Measurements from ENCODE around the gene DNMT1.

Gene DNMT1

DNA sequence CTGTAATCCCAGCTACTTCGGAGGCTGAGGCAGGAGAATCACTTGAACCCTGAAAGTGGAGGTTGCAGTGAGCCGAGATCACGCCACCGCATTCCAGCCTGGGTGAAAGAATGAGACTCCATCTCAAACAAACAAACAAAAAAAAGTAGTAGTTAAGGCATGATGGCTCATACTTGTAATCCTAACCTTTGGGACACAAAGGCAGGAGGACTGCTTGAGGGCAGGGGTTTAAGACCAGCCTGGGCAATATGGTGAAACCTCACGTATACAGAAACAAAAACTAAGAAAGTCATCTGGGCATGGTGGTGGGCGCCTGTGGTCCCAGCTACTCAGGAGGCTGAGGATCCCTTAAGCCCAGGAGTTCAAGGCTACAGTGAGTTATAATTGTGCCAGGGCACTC lies 1.8 kb downstream of the DNMT1 start:
- no CpG with 5 or more reads among the region's 6 CpGs for WGBS, 2 donors (ENCODE audit: extremely low coverage in 2 of 2, insufficient read length in 2 of 2, insufficient replicate concordance in 1 of 2)
- H2BK12ac ChIP-seq (ENCODE audit: low read length), result no peak overlapping the region
- H3K27ac ChIP-seq (replicated peaks; ENCODE audit: low read length), result no peak overlapping the region
- H2BK120ac ChIP-seq (ENCODE audit: low read depth, low read length), result no peak overlapping the region
- no peak overlapping the region for H3K18ac ChIP-seq (ENCODE audit: low read length)
- H3K79me1 ChIP-seq (ENCODE audit: low read depth, low read length), result peaks cover 2% of the 10 kb centered on the region
- H3K9ac ChIP-seq (ENCODE audit: low read depth, low read length, poor library complexity), result no peak overlapping the region
- H3K36me3 ChIP-seq (replicated peaks in 1 of 2; ENCODE audit: control insufficient read depth in 2 of 2, insufficient read depth in 2 of 2, low read length in 2 of 2), result peaks cover 6 to 45% of the 10 kb centered on the region in 2 donors
- no peak overlapping the region for H3K14ac ChIP-seq (ENCODE audit: low read length)
- H3K4me3 ChIP-seq (ENCODE audit: low read length in 2 of 2), result peak overlapping the region in 1 of 2 donors; percentile 85
- H2BK15ac ChIP-seq (ENCODE audit: low read length), result no peak overlapping the region
- no peak overlapping the region for H4K91ac ChIP-seq (ENCODE audit: low read depth, low read length, poor library complexity)
- H2AFZ ChIP-seq (ENCODE audit: low read length), result no peak overlapping the region
- no peak overlapping the region for H4K8ac ChIP-seq (ENCODE audit: low read depth, low read length)
- no peak overlapping the region for H3K23ac ChIP-seq (ENCODE audit: low read depth, low read length, poor library complexity)
- H3K4me2 ChIP-seq (ENCODE audit: insufficient read depth, low read length, poor library complexity, severe bottlenecking), result no peak overlapping the region
- peaks cover 2 to 7% of the 10 kb centered on the region in 2 donors for H3K4me1 ChIP-seq (ENCODE audit: control insufficient read depth in 2 of 2, insufficient read depth in 1 of 2, low read depth in 1 of 2, low read length in 2 of 2)
- no peak overlapping the region for H2BK5ac ChIP-seq (ENCODE audit: low read length)
- no peak overlapping the region for H3K4ac ChIP-seq (ENCODE audit: low read length)
- no peaks in the 10 kb centered on the region for H3K9me3 ChIP-seq (replicated peaks in 1 of 2; ENCODE audit: control insufficient read depth in 2 of 2, insufficient read depth in 1 of 2, low read depth in 1 of 2, low read length in 2 of 2)
- DNase-seq (ENCODE audit: low spot score), result no peak
- H2AK5ac ChIP-seq (ENCODE audit: low read depth, low read length), result no peak overlapping the region
- no peaks in the 10 kb centered on the region for H3K27me3 ChIP-seq (ENCODE audit: control insufficient read depth in 3 of 3, insufficient read depth in 3 of 3, low read depth in 1 of 3, low read length in 3 of 3)

DNA sequence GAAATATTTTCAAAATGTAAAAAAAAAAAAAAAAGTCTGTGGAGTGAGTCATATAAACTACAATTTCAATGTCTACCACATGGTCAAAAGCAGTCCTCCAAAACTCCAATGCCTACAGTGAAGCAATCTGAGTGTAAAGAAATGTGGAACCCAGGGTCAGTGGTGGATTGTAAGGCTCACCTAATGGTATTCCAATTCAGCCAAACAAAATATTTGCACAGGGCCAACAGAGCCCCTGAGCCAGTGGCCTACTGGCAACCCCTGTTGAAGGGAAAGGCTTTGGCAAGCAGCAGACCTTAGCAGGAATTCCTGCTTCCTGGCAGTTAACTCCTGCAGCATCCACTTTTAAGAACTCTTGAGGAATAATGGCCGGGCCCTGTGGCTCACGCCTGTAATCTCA lies 3.4 kb downstream of the DNMT1 start:
- no peak overlapping the region for H3K4me2 ChIP-seq (ENCODE audit: insufficient read depth, low read length, poor library complexity, severe bottlenecking)
- H2BK5ac ChIP-seq (ENCODE audit: low read length), result no peak overlapping the region
- peaks cover 4% of the 10 kb centered on the region for H3K79me1 ChIP-seq (ENCODE audit: low read depth, low read length)
- no CpG with 5 or more reads among the region's 2 CpGs for WGBS, 2 donors (ENCODE audit: extremely low coverage in 2 of 2, insufficient read length in 2 of 2, insufficient replicate concordance in 1 of 2)
- H2AFZ ChIP-seq (ENCODE audit: low read length), result no peak overlapping the region
- no peak overlapping the region for H2BK15ac ChIP-seq (ENCODE audit: low read length)
- no peaks in the 10 kb centered on the region for H3K9me3 ChIP-seq (replicated peaks in 1 of 2; ENCODE audit: control insufficient read depth in 2 of 2, insufficient read depth in 1 of 2, low read depth in 1 of 2, low read length in 2 of 2)
- no peak overlapping the region for H2BK12ac ChIP-seq (ENCODE audit: low read length)
- H2AK5ac ChIP-seq (ENCODE audit: low read depth, low read length), result no peak overlapping the region
- no peak overlapping the region for H4K91ac ChIP-seq (ENCODE audit: low read depth, low read length, poor library complexity)
- no peak overlapping the region for H3K18ac ChIP-seq (ENCODE audit: low read length)
- H3K4ac ChIP-seq (ENCODE audit: low read length), result no peak overlapping the region
- H3K4me1 ChIP-seq (ENCODE audit: control insufficient read depth in 2 of 2, insufficient read depth in 1 of 2, low read depth in 1 of 2, low read length in 2 of 2), result peaks cover 2 to 7% of the 10 kb centered on the region in 2 donors
- no peak overlapping the region for H3K4me3 ChIP-seq (ENCODE audit: low read length in 2 of 2)
- peaks cover 10 to 61% of the 10 kb centered on the region in 2 donors for H3K36me3 ChIP-seq (replicated peaks in 1 of 2; ENCODE audit: control insufficient read depth in 2 of 2, insufficient read depth in 2 of 2, low read length in 2 of 2)
- H3K27me3 ChIP-seq (ENCODE audit: control insufficient read depth in 3 of 3, insufficient read depth in 3 of 3, low read depth in 1 of 3, low read length in 3 of 3), result no peaks in the 10 kb centered on the region
- H3K9ac ChIP-seq (ENCODE audit: low read depth, low read length, poor library complexity), result no peak overlapping the region
- no peak for DNase-seq (ENCODE audit: low spot score)
- H3K27ac ChIP-seq (replicated peaks; ENCODE audit: low read length), result no peak overlapping the region
- no peak overlapping the region for H2BK120ac ChIP-seq (ENCODE audit: low read depth, low read length)
- no peak overlapping the region for H4K8ac ChIP-seq (ENCODE audit: low read depth, low read length)
- H3K23ac ChIP-seq (ENCODE audit: low read depth, low read length, poor library complexity), result no peak overlapping the region
- no peak overlapping the region for H3K14ac ChIP-seq (ENCODE audit: low read length)

DNA sequence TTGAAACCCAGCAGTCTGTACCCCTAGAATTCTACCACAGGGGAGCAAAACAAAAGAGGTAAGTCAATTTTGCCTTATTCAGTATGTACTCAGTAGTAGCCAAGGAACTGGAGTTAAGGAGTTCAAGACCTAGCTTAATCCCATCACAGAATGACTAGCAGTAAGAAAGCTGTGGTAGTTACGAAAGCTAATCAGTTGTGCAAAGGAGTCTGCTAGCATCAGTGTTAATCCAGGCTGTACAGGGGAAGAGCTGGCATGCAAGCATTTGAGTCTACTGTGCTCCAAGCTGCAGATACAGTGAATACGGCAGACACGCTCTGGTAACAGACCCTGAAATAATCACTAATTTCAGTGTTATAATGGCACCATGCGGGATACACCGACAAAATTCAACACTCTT lies 4.7 kb downstream of the DNMT1 start:
- no peak overlapping the region for H2AFZ ChIP-seq (ENCODE audit: low read length)
- no peak overlapping the region for H2BK15ac ChIP-seq (ENCODE audit: low read length)
- peaks cover 16 to 72% of the 10 kb centered on the region in 2 donors for H3K36me3 ChIP-seq (replicated peaks in 1 of 2; ENCODE audit: control insufficient read depth in 2 of 2, insufficient read depth in 2 of 2, low read length in 2 of 2)
- H3K4me3 ChIP-seq (ENCODE audit: low read length in 2 of 2), result no peak overlapping the region
- no peak for DNase-seq (ENCODE audit: low spot score)
- H3K27ac ChIP-seq (replicated peaks; ENCODE audit: low read length), result no peak overlapping the region
- no peak overlapping the region for H3K18ac ChIP-seq (ENCODE audit: low read length)
- H3K27me3 ChIP-seq (ENCODE audit: control insufficient read depth in 3 of 3, insufficient read depth in 3 of 3, low read depth in 1 of 3, low read length in 3 of 3), result no peaks in the 10 kb centered on the region
- H2BK120ac ChIP-seq (ENCODE audit: low read depth, low read length), result no peak overlapping the region
- no peak overlapping the region for H3K23ac ChIP-seq (ENCODE audit: low read depth, low read length, poor library complexity)
- H4K8ac ChIP-seq (ENCODE audit: low read depth, low read length), result no peak overlapping the region
- H3K4me1 ChIP-seq (ENCODE audit: control insufficient read depth in 2 of 2, insufficient read depth in 1 of 2, low read depth in 1 of 2, low read length in 2 of 2), result peaks cover 2 to 7% of the 10 kb centered on the region in 2 donors
- no peak overlapping the region for H3K4me2 ChIP-seq (ENCODE audit: insufficient read depth, low read length, poor library complexity, severe bottlenecking)
- H2BK5ac ChIP-seq (ENCODE audit: low read length), result no peak overlapping the region
- H2AK5ac ChIP-seq (ENCODE audit: low read depth, low read length), result no peak overlapping the region
- no peaks in the 10 kb centered on the region for H3K9me3 ChIP-seq (replicated peaks in 1 of 2; ENCODE audit: control insufficient read depth in 2 of 2, insufficient read depth in 1 of 2, low read depth in 1 of 2, low read length in 2 of 2)
- no peak overlapping the region for H3K4ac ChIP-seq (ENCODE audit: low read length)
- WGBS, 2 donors (ENCODE audit: extremely low coverage in 2 of 2, insufficient read length in 2 of 2, insufficient replicate concordance in 1 of 2), result no CpG with 5 or more reads among the region's 5 CpGs
- H3K9ac ChIP-seq (ENCODE audit: low read depth, low read length, poor library complexity), result no peak overlapping the region
- H3K14ac ChIP-seq (ENCODE audit: low read length), result no peak overlapping the region
- no peak overlapping the region for H2BK12ac ChIP-seq (ENCODE audit: low read length)
- peaks cover 4% of the 10 kb centered on the region for H3K79me1 ChIP-seq (ENCODE audit: low read depth, low read length)
- H4K91ac ChIP-seq (ENCODE audit: low read depth, low read length, poor library complexity), result no peak overlapping the region

DNA sequence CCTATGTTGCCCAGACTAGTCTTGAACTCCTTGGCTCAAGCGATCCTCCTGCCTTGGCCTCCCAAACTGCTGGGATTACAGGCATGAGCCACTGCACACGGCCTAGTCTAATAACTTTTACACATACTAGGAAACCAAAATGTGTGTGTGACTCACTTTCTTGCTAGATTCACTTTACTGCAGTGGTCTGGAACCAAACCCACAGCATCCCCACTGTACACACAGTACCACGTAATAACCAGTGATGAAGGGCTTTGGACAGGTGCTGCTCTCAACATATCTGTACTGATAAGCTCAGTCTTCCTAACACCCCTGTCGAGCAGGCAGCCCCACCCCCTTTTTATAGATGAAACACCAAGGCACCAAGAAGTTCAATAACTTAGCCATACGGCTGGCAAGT lies 5.1 kb downstream of the DNMT1 start:
- Histone ChIP-seq H2BK15ac (ENCODE audit: low read length) (no peak overlapping the region), H2BK12ac (ENCODE audit: low read length) (no peak overlapping the region), H3K36me3 (replicated peaks in 1 of 2; ENCODE audit: control insufficient read depth in 2 of 2, insufficient read depth in 2 of 2, low read length in 2 of 2) (peaks cover 19 to 76% of the 10 kb centered on the region in 2 donors), H3K79me1 (ENCODE audit: low read depth, low read length) (peaks cover 8% of the 10 kb centered on the region), H2BK5ac (ENCODE audit: low read length) (no peak overlapping the region), H3K27me3 (ENCODE audit: control insufficient read depth in 3 of 3, insufficient read depth in 3 of 3, low read depth in 1 of 3, low read length in 3 of 3) (no peaks in the 10 kb centered on the region), H3K4me3 (ENCODE audit: low read length in 2 of 2) (no peak overlapping the region), H4K8ac (ENCODE audit: low read depth, low read length) (no peak overlapping the region), H3K14ac (ENCODE audit: low read length) (no peak overlapping the region), H2BK120ac (ENCODE audit: low read depth, low read length) (no peak overlapping the region), H4K91ac (ENCODE audit: low read depth, low read length, poor library complexity) (no peak overlapping the region), H3K9ac (ENCODE audit: low read depth, low read length, poor library complexity) (no peak overlapping the region), H3K23ac (ENCODE audit: low read depth, low read length, poor library complexity) (no peak overlapping the region), H3K27ac (replicated peaks; ENCODE audit: low read length) (no peak overlapping the region), H3K4me1 (ENCODE audit: control insufficient read depth in 2 of 2, insufficient read depth in 1 of 2, low read depth in 1 of 2, low read length in 2 of 2) (peaks cover 2 to 7% of the 10 kb centered on the region in 2 donors), H3K18ac (ENCODE audit: low read length) (no peak overlapping the region), H3K4me2 (ENCODE audit: insufficient read depth, low read length, poor library complexity, severe bottlenecking) (no peak overlapping the region), H2AFZ (ENCODE audit: low read length) (no peak overlapping the region), H3K9me3 (replicated peaks in 1 of 2; ENCODE audit: control insufficient read depth in 2 of 2, insufficient read depth in 1 of 2, low read depth in 1 of 2, low read length in 2 of 2) (no peaks in the 10 kb centered on the region), H3K4ac (ENCODE audit: low read length) (no peak overlapping the region), H2AK5ac (ENCODE audit: low read depth, low read length) (no peak overlapping the region)
- no CpG with 5 or more reads among the region's 5 CpGs for WGBS, 2 donors (ENCODE audit: extremely low coverage in 2 of 2, insufficient read length in 2 of 2, insufficient replicate concordance in 1 of 2)
- no peak for DNase-seq (ENCODE audit: low spot score)

Measured in neuronal stem cell (in vitro differentiated cells).